IMR-90 (cell line): ENCODE measurements around the gene HES1.

Experiments
- BHLHE40 ChIP-seq: fragments of 150-350 bp; IDR thresholded peaks from 2 replicates; pipeline ENCODE4 v1.6.1; 2016; ENCODE audit warnings: mild to moderate bottlenecking, low read depth, low read length
- CEBPB ChIP-seq: IDR thresholded peaks from 2 replicates; pipeline ENCODE4 v1.6.1; 2012; ENCODE audit warnings: low read depth, low read length, improper control_type of control experiment
- CHD1 ChIP-seq: IDR thresholded peaks from 2 replicates; pipeline ENCODE4 v1.6.1; 2012; ENCODE audit warnings: low read depth, low read length, improper control_type of control experiment
- CTCF ChIP-seq: conservative IDR thresholded peaks from 2 replicates; pipeline ENCODE4 v1.5.1; 2012; ENCODE audit warnings: mild to moderate bottlenecking, low read depth, low read length, improper control_type of control experiment
- FOS ChIP-seq: fragments of 150-350 bp; IDR thresholded peaks from 2 replicates; pipeline ENCODE4 v1.6.1; 2016; ENCODE audit warnings: low read depth, low read length
- MAFK ChIP-seq: IDR thresholded peaks from 2 replicates; pipeline ENCODE4 v1.6.1; 2012; ENCODE audit warnings: low read depth, low read length, improper control_type of control experiment
- MAZ ChIP-seq: IDR thresholded peaks from 2 replicates; pipeline ENCODE4 v1.6.1; 2012; ENCODE audit warnings: low read depth, mild to moderate bottlenecking, low read length, improper control_type of control experiment, moderate library complexity, borderline replicate concordance
- MXI1 ChIP-seq: IDR thresholded peaks from 2 replicates; pipeline ENCODE4 v1.6.1; 2012; ENCODE audit warnings: low read depth, mild to moderate bottlenecking, low read length, moderate library complexity, borderline replicate concordance
- NFE2L2 ChIP-seq: fragments of 150-350 bp; IDR thresholded peaks from 2 replicates; pipeline ENCODE4 v1.6.1; 2016; ENCODE audit warnings: low read depth, mild to moderate bottlenecking, low read length
- POLR2A ChIP-seq: IDR thresholded peaks from 2 replicates; pipeline ENCODE4 v1.6.1; 2012; ENCODE audit warnings: mild to moderate bottlenecking, low read depth, low read length
- RAD21 ChIP-seq: IDR thresholded peaks from 2 replicates; pipeline ENCODE4 v1.6.1; 2012; ENCODE audit warnings: low read length, improper control_type of control experiment
- RCOR1 ChIP-seq: IDR thresholded peaks from 2 replicates; pipeline ENCODE4 v1.6.1; 2012; ENCODE audit warnings: mild to moderate bottlenecking, low read length, improper control_type of control experiment; ENCODE audit not compliant: insufficient replicate concordance
- RFX5 ChIP-seq: IDR thresholded peaks from 2 replicates; pipeline ENCODE4 v1.8.0; 2012; ENCODE audit warnings: low read depth, mild to moderate bottlenecking, low read length, moderate library complexity
- USF2 ChIP-seq: fragments of 150-350 bp; IDR thresholded peaks from 2 replicates; pipeline ENCODE4 v1.6.1; 2017; ENCODE audit warnings: mild to moderate bottlenecking, antibody characterized with exemption, low read length, low read depth

- TF ChIP-seq CTCF (no peak), RCOR1 (no peak), POLR2A (no peak), RAD21 (no peak), CHD1 (no peak), CEBPB (no peak), NFE2L2 (no peak), MAFK (no peak), FOS (no peak), BHLHE40 (no peak), MAZ (no peak), MXI1 (no peak), USF2 (no peak), RFX5 (no peak)
Observed at GRCh38 chr3:194178669-194179068, 42.7 kb downstream of the HES1 start.
